ENCODE measurements around the gene KMT5B. TPM values are rescaled to one million over a fixed set of nuclear protein-coding genes. Genes with fewer than 3 reads are reported as not detected.
A peak's percentile ranks its signal among the peaks of the same experiment; 100 is the strongest.

Gene KMT5B
- total RNA-seq, 4 donors from 2014 or later = 57.4 to 84.2 (median 67.4) TPM

DNA sequence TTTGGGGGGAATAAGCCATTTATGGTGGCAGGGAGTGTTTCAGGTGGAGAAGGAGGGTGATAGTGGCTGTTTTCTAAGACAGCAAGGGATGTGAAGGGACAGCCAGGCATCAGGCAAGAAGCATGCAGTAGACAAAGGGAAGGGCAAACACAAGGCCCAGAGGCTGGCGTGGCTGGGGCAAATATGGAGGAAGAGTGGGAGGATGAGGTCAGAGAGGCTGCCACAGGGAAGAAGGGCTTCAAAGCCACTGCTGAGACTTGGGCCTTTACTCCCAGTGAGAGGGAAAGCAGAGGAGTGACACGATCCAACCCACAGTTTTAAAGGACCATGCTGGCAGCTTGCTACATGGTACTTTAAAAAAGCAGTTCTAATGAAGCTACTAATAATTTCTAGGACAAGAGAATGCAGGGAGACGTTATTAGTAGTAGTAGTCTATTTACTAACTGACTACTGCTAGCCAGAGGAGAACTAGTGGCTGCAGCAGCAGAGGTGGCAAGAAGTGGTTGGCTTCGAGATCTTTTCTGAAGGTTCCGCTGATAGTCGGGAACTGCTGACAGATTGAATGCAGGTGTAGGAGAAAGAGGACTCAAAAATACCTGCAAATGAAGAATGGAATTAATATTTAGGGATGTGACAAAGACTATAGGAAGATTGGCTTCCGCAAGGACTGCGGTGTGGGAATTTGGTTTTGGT lies 13.7 kb downstream of the KMT5B start:
- TF ChIP-seq POLR2A (IDR thresholded peaks at IDR 0.05) = no peak
- TF ChIP-seq, protein P1, sequence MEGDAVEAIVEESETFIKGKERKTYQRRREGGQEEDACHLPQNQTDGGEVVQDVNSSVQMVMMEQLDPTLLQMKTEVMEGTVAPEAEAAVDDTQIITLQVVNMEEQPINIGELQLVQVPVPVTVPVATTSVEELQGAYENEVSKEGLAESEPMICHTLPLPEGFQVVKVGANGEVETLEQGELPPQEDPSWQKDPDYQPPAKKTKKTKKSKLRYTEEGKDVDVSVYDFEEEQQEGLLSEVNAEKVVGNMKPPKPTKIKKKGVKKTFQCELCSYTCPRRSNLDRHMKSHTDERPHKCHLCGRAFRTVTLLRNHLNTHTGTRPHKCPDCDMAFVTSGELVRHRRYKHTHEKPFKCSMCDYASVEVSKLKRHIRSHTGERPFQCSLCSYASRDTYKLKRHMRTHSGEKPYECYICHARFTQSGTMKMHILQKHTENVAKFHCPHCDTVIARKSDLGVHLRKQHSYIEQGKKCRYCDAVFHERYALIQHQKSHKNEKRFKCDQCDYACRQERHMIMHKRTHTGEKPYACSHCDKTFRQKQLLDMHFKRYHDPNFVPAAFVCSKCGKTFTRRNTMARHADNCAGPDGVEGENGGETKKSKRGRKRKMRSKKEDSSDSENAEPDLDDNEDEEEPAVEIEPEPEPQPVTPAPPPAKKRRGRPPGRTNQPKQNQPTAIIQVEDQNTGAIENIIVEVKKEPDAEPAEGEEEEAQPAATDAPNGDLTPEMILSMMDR (IDR thresholded peaks at IDR 0.05) = no peak
- Histone ChIP-seq H3K9me3 (no peaks in the 10 kb centered on the region), H3K27ac (peak overlapping the region in 1 of 3 donors; percentile 10), H3K4me3 (replicated peaks in 1 of 3) (no peak overlapping the region), H3K27me3 (no peaks in the 10 kb centered on the region), H3K4me1 (peaks cover 53 to 80% of the 10 kb centered on the region in 2 donors), H3K36me3 (no peaks in the 10 kb centered on the region)
- DNase-seq = no peak
- intact Hi-C loops (cut with DNase I) = no loop called here
- 88 to 89% methylated on average over 8 of the region's 8 CpGs for WGBS, 2 donors

DNA sequence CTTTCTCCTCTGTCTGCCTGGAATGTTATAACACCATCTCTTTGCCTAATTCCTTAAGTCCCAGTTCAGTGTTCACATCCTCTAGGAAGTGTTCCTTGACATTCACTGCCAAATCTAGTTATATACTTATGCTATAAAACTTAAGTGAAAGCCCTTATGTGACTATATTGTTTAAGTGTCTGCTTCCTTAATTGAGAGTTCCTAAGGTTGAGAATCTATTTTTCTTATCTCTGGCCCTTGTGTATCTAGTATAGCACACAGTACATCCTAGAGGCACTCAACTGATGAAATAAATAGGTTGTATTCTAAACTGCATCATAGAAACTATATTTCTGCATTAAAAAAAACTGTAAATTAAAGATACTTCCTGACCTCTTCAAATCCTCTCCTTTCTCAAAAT lies 16.9 kb downstream of the KMT5B start:
- H3K4me1 ChIP-seq = peaks cover 53 to 70% of the 10 kb centered on the region in 2 donors
- no peaks in the 10 kb centered on the region for H3K27me3 ChIP-seq
- intact Hi-C loops (cut with DNase I) = no loop called here
- no peak for DNase-seq
- H3K4me3 ChIP-seq (replicated peaks in 1 of 3) = no peak overlapping the region
- H3K36me3 ChIP-seq = no peaks in the 10 kb centered on the region
- TF ChIP-seq, protein P1 (IDR thresholded peaks at IDR 0.05) = no peak
- H3K9me3 ChIP-seq = no peaks in the 10 kb centered on the region
- H3K27ac ChIP-seq = no peak overlapping the region

DNA sequence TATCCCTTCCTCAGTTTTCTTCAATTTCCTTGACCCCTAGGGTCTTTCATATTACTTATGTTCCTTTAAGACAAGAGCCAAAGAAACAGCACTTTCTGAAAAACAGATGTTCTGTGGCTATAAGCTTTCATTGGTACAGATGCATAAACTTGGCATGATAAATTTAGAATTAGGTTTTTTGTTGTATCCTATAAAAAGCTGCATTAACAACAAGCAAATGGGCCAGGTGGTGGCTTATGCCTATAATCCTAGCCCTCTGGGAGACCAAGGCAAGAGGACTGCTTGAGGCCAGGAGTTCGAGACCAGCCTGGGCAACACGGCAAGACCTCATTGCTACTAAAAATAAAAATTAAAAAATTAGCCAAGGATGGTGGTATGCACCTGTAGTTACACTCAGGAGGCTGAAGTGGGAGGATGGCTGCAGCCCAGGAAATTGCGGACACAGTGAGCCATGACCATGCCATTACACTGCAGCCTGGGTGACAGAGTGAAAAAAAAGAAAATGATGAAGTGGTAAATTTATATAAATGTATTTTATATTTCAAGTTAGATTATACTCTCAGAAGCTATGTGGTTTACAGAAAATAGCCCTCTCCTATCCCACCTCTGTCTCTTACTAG lies 18.3 kb downstream of the KMT5B start:
- Histone ChIP-seq H3K9me3 (no peaks in the 10 kb centered on the region), H3K36me3 (no peaks in the 10 kb centered on the region), H3K4me1 (peaks cover 50 to 64% of the 10 kb centered on the region in 2 donors), H3K4me3 (replicated peaks in 1 of 3) (no peak overlapping the region), H3K27me3 (no peaks in the 10 kb centered on the region), H3K27ac (no peak overlapping the region)
- intact Hi-C loops (cut with DNase I) = no loop called here
- WGBS, 2 donors = 81% methylated on average over 3 of the region's 3 CpGs
- TF ChIP-seq, protein P1 (IDR thresholded peaks at IDR 0.05) = no peak
- TF ChIP-seq POLR2A (IDR thresholded peaks at IDR 0.05) = no peak
- DNase-seq = peak; percentile 50 to 58

DNA sequence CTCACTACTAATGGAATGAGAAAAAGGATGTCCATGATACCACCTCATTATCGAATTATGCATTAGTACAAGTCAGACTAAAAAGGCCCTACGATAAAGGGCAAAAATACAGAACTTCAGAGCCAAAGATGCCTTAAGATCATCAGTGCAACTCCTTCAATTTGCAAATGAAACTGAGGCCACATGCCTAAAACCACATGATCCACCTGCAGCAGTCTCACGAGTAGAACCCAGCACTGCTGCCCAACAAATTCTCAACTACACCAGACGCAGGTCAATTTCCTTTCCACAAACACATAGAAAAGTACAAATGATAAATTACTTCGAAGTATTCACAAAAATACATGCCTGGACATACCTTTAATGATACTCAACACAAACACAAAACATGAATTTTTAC lies 20.1 kb downstream of the KMT5B start:
- TF ChIP-seq POLR2A (IDR thresholded peaks at IDR 0.05) = no peak
- TF ChIP-seq, protein P1 (IDR thresholded peaks at IDR 0.05) = no peak
- Histone ChIP-seq H3K9me3 (no peaks in the 10 kb centered on the region), H3K4me3 (replicated peaks in 1 of 3) (no peak overlapping the region), H3K36me3 (no peaks in the 10 kb centered on the region), H3K4me1 (peaks cover 40 to 57% of the 10 kb centered on the region in 2 donors), H3K27me3 (no peaks in the 10 kb centered on the region), H3K27ac (no peak overlapping the region)
- DNase-seq = no peak
- WGBS, 2 donors = 81 to 84% methylated on average over 5 of the region's 5 CpGs
- intact Hi-C loops (cut with DNase I) = no loop called here

Measured in thyroid gland (tissue), 4 donors.